Embryonic facial prominence (tissue), 1 donor: Measurements from ENCODE around the gene PIEZO1.

ENCODE experiments used
- DNase-seq: peaks from one replicate; pipeline ENCODE4 v3.0.0-alpha.2; 2016; ENCODE audit errors: extremely low spot score

PIEZO1 gene

DNA sequence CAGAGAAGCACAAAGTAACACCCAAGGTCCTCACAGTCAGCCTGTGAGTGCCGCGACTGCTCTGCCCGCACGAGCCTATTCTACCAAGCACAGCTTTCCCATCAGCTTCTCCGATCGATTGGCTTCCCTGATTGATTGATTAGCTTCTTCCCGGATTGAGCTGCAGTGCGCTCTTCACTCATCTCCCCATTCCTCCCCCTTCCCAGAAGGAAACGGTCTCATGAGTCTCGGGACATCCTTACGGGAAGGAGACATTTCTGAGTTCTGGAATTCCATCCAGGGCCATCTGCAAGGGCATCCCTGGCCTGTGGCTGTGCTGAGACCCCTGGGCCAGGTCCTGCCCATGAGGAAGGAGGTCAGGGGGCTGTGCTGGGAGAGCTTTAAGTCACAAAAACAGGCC is 18.0 kb downstream of the PIEZO1 start:
- DNase-seq, result no peak

DNA sequence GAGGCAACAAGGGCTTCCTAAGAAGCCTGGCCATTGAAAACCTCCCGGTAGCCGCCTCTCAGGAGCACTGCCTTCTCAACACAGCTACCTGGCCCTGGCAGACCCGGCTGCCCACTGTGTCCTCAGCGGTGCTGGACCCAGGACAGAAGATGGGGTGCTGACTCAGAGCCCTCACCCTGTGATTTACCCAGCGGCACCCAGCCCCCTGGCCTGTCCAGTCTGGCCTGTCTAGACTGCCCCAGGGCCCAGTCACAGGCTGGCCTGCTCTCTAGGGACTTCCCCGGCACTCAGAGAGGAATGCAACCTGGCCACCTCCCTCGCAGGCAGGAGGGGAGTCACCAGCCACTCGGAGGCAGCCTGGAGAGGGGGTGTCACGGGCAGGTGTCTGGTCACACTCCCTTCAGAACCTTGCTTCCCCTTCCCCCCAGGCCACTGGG is 20.1 kb downstream of the PIEZO1 start:
- DNase-seq, result no peak

DNA sequence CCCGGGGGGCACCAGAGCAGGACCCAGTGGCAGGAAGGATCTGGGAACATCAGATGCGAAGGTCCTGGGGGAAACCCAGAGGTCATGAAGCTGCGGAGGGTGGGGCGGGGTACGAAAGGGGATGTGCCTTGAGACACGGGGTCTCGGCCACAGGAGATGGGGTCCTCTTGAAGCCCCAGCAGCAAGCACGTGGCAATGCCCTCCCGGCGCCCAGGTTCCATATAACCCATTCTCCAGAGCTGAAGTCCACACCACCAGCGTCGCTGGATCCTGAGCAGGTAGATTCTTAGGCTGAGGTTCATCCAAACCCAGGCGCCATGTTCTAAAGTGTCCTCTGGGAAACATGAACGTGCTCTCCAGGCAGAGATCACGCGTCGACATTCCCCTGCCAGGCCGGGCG is 20.9 kb downstream of the PIEZO1 start:
- DNase-seq, result no peak

DNA sequence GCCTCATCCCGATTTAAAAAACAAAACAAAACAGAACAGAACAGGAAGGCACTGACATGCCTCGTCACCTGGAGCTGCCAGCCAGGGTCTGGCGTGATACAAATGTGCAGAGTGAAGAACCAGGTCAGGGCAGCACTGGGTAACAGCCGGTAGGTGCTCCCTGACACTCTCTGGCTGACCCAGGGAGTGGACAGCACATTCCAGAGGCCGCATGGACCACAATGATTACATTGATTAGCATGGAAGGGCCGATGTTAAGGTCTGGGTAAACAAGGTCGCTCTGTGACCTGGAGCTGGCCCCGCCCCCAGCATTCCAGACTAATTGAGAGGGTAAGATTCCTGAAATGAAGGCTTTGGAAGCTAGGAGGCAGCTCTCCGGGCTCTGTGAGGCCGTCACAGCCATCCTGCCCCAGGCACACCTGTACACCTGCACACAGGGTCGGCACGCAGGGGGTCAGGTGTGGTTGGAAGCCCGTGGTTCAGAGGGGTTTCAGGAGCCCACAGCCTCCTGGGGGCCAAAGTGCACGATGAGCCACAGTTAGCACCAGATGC is 21.4 kb downstream of the PIEZO1 start:
- DNase-seq, result no peak

DNA sequence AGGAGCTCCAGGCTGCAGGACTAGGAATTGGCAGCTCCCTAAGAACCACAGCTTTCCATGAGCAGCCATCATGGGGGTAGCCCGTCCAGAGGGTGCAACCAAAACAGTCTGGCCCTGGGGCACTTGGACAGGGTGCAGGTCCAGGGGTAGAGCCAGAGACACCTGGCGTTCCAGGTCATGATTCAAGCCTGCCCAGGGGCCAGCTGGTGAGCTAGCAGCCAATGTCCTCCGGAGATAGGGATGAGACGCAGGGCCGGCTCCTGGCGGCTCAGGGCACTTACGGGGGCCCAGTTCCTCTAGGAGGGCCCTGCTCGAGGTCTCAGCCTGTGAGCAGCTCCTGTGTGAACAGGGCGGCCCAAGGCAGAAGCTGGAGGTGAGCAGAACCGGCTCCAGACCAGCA is 22.1 kb downstream of the PIEZO1 start:
- no peak for DNase-seq

DNA sequence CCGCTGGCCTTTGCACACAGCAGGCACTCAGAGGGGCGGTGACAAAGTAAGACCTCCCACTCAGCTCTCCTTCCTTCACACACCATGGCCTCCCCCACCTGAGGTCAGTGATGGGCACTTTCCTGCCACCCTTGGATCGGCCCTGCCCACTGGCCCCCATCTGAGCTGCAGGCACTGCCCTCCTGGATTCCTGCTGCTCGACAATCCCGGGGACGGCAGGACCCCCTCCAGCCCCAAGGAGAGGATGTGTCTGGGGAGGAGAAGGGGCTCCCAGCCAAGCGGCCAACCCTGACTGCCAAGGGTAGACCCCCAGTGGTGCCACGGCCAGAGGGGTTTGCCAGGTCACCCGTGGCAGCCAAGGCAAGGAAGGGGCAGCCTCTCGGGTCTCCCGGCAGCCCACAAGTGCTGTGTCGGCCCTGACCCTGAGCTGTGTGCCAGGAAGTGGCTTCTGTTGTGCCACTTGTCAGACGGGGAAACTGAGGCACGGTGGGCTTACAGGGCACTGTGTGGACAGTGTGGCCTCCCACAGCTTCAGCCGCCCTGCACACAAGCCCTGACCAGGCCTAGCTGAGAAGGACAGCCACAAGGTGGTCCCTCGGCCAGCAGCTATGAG is 22.7 kb downstream of the PIEZO1 start:
- DNase-seq, result no peak

DNA sequence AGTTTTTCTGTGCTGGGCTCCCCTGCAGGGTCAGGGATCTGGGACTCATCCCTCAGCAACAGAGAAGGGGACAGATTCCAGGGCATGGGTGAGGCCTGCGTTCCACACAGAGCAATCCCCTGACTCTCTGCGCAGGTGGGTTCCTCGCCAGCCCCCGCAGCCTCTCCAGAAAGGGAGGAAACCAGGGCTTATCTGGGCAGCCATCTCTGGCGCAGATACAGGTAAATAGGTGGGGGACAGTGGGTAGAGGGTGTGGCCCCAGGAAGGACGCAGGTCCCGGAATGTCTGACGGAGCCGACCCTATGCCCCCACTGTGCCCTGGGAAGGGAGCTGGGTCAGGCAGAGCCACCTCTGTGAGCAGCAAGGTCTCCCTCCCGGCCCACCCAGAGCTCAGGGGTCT is 23.2 kb downstream of the PIEZO1 start:
- no peak for DNase-seq

DNA sequence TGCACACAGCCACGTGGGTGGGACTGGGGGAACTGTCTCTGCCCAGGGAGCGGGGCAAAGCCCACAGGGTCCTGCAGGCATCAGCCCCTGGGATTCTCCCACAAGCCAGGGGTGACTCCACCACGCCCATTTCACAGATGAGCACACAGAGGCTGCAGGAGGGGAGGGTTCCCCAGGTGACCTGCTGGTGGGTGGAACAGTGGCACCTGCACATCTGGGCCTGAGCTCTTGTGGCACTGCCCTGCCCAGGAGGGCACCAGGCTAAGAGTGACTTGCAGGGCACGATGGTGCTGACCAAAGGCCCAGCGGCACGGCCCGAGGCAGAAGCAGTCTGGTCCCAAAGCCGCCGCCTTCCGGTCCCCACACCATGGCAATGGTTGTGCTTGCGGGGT is 23.9 kb downstream of the PIEZO1 start:
- DNase-seq, result no peak

DNA sequence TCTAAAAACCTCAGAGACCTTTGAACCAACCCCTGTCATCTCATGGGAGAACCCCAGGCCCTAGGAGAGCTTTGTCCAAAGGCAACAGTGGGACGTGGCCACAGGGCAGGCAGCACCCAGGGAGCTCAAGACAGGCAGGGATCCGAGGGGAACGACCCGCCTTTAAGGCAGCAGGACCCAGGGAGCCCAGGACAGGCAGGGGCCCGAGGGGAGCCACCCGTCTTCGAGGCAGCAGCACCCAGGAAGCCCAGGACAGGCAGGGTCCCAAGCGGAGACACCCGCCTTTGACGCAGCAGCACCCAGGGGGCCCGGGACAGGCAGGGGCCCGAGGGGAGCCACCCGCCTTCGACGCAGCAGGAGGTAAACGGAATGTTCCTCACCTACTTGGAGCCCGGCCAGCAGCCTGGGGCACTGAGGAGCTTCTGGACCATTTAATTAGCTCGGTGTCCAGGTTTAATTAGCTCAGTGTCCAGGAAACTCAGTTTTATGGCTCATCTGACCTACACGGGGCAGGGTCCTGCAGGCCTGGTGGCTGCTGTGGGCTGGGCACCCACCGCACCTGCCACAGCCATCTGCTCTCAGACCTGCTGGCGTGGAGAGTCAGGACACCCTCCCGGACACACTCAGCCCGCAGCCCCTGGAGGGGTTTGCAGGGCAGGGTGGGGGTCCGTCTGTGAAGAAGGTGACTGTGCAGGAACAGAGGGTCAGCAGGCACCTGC is 24.4 kb downstream of the PIEZO1 start:
- no peak for DNase-seq

DNA sequence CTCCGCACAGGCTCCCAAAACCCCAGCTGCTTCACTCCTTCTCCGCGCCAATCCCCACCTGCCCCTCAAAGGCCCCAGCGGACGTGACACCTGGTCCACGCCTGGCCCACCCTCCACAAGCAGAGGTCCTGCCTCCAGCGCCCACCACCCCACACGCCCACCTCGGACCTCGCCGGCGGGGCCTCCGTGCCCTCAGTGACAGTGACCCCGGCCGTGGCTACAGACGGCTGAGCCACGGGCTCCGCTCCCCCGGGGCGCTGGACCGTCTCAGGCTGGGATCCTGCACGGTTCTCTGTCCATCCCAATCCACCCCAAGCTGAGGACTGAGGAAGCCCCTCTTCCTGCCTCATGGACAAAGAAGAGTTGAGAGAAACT is 25.1 kb downstream of the PIEZO1 start:
- DNase-seq, result no peak

DNA sequence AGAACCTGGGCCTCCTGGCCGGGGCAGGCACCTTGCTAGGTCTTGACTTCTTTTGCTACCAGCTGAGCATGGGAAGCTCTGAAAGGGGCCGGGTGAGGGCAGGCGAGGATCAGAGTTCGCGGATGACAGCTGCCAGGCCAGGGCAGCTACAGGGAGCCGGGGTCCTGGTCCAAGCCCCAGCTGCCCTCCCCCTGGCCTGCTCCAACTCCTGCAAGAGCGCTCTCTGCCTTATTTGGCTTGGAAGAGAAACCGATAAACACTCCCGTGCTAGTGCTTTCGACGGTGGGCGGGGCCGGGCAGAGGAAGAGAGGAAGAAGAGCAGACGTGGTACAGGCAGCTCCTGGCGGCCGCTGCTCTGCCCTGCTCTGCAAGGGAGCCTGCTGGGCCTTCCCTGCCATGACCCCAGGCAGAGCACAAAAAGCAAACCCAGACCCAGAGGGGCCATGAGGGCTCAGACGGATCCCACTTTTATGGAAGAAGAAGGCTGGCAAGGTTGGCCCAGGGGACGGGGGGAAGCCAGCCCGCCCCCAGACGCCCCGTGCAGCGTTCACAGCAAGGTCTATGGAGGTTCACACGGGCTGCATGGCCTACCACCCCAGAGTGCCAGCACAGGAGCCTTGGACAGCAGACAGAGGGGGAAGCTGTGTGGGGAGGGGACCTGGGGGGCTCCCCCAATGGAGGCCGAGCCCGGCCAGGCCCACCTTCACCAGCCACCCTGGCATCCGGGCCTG is 25.6 kb downstream of the PIEZO1 start:
- no peak for DNase-seq

DNA sequence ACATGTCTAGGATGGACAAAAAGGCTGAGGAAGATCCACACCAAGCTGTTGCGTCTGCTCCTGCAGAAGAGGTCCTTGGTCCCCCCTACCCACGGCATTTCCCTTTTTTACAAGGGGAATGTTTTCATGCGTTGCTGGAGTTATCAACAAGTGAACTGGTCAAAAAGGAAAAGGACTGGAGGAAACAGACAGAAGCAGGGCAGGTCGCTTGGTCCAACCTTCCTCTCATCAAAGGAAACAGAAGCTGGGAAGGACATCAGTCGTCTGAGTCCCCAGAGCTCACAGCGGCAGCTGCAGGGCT is 26.1 kb downstream of the PIEZO1 start:
- DNase-seq, result no peak

DNA sequence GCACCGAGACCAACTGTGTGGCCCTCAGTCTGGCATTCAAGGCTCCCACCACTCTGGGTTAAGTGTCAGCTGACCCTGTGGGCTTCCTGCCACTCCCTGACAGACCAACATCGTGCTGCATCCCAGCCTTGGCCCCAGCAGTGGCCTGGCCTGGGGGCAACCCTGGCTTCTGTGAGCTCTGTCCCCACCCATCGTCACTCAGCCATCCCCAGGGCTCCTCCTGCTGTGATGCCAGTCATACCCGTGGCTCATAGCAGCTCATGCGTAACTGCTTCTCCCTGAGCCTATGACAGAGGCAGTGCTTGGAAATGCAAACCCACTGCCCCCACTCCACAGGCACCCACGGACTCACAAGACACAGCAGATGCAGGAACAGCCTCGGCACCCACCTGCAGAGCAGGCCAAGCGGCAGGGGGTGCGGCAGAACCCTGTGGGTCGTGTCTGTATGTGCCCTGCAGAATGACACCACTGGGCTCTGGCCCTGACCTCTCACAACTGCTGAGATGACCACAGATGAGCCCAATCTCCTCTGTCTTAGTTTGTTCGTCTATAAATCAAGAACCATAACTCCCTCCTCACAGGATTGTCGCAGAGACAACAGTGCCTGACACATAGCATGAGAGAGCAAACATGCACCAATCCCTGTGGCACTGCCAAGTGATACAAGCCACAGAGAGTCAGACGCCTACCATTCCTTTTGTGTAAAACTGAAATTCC is 26.6 kb downstream of the PIEZO1 start:
- DNase-seq, result no peak

DNA sequence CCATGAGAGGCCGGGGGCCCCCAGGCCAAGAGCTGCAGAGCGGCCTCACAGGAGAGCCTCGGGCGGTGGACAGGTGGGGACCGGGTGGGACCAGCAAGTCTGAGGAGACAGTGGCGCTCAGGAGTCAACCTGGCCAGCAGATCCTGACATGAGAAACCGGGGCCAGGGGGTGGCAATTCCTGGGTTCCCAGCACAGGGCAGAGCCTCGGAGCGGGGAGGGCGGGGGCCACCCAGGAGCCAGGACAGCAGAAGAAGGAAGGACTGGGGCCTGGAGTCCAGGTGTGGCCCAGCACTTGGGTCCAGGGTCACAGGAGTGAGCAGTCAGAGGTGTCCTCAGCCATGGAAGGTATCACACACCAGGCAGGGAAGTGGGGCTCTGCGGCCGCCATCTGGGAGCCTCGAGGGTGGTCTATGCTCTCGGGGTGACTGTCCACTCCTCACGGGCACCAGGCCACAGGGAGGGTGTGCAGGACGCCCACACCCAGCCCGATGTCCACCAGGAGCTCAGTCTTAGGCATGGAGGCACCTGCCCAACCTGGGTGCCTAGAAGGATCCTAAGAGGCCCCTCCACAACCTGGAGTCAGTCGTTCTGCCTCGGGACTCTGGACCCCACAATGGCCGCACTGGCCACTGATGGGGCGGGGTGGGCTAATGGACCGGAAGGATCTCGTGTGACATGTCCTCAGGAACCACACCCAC is 29.1 kb downstream of the PIEZO1 start:
- no peak for DNase-seq

DNA sequence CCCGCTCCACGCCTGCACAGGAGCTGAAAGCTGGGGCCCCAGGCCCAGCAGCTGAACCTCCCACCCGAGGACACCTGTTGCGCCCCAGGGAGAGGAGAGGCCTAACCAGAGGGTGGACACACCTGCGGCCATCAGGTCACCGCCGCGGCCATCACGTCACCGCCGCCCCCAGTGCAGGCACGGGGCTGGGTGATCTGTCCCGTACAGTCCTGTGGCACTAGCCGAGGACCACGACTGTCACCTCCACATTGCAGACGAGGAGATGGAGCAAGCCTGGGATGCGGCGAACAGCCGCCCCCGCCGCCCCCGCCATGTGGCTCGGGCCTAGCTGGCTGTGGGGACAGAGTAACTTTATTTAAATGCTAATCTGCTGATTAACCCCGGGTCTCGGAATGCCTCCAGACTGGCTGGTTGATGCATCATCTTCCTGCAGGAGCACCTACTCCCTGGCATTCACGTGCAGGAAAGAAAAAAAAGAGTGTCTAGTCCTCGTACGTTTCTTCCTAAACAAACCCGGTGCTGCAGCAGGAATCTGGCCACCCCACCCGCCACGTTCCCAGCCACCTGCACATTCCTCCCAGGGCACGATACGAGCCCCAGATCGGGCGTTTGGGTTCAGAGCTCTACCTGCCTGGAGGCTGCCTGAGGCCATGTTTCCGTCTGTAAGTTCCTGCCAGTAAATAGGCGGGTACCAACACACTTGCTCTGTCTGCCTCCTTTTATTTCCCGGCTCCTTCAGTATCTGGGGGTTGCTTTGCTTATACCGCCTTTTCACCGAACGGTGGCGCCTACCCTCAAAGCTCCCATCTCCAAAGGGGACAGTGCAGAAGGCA is 29.9 kb downstream of the PIEZO1 start:
- no peak for DNase-seq

DNA sequence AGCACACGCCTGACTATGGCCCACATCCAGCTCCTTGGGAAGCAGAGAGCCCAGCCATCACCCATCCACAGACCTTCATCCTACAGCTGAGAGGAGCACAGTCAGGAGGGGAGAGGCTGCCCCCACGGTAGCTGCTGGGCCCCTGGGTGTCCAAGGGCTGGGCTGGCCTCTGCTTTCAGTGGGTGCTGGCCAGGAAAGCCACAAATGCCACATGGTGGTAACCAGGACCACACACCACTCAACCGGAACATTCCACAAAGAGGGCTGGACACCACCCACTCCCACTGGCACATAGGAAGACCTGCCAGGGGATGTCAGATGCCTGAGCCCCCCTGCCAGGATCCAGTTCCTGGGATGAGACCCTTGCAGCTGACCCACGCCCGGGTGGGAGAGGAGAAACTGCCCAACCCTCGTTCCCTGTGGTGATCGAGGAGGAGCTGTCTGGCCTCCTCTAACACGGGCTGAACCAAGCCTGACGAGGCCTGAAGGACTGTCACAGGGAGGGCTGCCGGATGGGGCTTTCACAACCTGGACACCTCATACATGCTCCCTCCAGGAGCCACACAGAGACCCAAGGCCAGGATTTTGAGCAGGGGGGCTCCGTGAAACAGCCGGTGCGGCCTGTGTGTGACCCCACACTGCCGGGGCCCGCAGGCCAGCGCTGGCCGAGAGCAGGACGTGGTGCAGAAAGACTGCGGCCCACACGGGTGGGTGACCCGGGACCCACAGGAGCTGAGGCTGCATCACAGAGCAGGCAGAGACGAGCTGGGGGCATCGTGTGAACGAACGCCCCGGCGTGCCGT is 30.7 kb downstream of the PIEZO1 start:
- DNase-seq, result no peak

DNA sequence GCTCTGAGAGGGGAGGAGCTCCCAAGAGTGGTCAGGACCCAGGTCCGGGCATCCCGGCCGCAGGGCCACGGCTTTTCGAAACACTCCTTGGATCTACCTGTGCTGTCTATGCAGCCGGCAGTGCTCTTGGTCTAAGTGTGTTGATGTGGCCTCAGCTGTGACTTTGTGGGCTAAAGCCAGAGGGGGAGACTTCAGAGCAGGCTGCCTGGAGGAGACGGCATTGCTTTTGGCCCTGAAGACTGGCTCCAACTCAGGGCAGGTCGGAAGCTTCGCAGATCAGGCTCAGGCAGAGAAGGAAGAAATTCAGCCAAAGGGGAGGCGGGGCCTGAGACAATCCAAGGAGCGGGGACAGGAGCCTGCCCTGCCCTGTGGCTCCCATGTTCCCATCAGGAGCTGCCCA is 31.4 kb downstream of the PIEZO1 start:
- DNase-seq, result no peak

DNA sequence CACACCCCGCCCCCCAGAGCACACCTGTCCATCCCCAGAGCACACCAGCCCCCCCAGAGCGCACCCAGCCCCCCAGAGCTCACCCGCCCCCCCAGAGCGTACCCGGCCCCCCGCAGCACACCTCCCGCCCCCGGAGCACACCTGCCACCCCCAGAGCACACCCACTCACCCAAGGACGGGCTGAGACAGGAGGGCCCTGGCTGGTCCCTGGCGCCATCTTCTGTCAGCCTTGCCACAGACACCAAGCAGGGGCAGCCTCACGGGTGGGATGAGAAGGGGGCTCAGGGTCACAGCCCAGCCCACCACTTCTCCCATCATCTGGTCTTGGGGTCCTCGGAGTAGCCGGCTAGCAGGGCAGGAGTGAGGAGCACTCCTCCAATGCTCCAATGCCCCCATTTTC is 31.8 kb downstream of the PIEZO1 start:
- no peak for DNase-seq

DNA sequence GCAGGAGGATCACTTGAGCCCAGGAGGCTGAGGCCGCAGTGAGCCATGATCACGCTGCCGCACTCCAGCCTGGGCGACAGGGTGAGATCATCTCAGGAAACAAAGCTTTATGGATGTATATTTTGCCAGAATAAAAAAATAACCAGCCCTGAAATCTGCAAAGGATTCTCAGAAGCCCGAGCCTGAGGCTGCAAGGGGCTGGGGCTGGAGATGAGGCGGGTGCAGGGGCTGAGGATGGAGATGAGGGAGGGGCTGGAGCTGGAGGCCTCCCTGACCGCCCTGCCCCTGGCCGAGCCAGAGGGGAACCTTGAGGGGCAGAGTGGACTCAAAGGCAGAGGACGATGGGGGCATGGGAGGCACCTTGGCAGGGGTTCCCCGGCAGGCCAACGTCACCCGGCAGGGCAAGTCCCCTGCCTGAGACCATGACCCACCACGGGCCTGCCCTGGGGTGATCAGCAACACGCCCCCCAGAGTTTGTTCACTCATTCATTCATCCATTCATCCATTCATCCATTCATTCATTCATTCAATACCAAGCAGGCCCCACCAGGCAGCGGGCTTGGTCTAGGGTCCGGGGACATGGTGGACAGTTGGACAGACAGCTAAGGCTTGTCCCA is 32.5 kb downstream of the PIEZO1 start:
- no peak for DNase-seq

DNA sequence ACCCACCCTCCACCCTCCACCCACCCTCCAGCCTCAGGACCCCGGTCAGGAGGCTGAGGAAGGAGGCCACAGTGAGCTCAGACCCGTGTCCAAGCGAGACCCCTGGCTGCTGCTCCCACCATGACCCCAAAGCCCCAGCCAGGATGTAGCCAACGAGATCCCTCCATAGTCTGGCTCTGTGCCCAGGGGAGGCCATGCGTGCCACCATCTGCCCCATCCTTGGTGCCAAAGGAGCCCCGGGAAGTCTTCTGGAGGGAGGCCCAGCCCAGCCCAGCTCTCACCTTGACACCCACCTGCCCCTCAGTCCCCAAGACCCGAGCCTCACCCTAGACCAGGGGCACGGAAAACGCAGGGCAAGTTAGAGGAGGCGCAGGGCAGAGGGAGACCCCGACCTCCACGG is 34.2 kb downstream of the PIEZO1 start:
- DNase-seq, result no peak
